Esophagus squamous epithelium (tissue), 4 donors: ENCODE measurements around the gene FAM83E.

Experiments used
- CTCF ChIP-seq, 6 experiments: fragments of 450-650 bp in 4 of 6; fragments of 200-600 bp in 2 of 6; sonication (generic) in 2 of 6; IDR thresholded peaks; one replicate each; pipeline ENCODE4 v1.5.1; 2016 to 2019; ENCODE audit warnings: antibody characterized with exemption in 6 of 6, mild to moderate bottlenecking in 4 of 6, moderate library complexity in 4 of 6
- POLR2A ChIP-seq, 4 donors: fragments of 450-650 bp; IDR thresholded peaks; one replicate each; pipeline ENCODE4 v1.6.1; 2017; ENCODE audit warnings: antibody characterized with exemption in 4 of 4, mild to moderate bottlenecking in 4 of 4, moderate library complexity in 3 of 4

GRCh38 chr19:48603449-48603848, 11.4 kb downstream of the FAM83E start:
- TF ChIP-seq POLR2A (IDR thresholded peaks at IDR 0.05): no peak
- no peak for TF ChIP-seq CTCF (IDR thresholded peaks at IDR 0.05)
